Measurements from ENCODE around the gene SACS.
"Not testable (repeated sequence)": the region's sequence is repeated elsewhere in the genome, so short reads cannot be mapped to it uniquely, and the experiment has no call there.

SACS gene

DNA sequence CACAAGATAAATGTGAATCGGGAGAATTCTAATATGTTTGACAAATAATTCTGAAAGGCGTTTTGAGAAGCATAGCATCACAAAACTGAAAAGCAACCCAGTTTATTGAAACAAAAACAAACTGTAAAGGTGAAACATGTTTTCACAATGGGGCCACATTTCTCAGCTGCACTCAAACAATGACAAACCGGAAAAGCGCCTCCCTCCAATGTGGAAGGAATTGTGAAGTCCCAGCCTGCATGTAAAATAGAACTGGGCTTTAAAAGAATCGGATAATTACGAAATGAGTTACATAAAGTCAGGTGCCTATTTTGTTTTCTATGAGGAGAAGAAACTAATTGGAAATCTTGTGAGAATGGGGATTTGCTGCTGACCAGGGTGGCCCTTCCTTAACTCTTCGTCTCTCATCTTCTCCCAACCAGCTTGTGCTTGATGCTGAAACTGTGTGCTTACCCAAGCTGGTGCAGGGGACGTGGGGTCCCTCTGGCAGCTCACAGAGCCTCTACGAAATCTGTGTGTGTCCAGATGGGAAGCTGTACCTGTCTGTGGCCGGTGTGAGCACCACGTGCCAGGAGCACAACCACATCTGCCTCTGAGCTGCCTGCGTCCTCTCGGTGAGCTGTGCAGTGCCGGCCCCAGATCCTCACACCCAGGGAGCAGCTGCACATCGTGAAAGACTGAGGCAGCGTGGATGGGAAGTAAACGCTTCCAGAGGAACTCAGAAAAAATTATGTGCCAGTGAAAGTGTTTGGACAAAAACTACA, 109.4 kb downstream of the SACS start:
- no peak for DNase-seq (ENCODE audit: low spot score)
- in situ Hi-C loops (cut with MboI; ENCODE audit: low pct_unique_long_range_greater_than_20kb, low sequenced_read_pairs, unreplicated experiment): no loop called here
- TF ChIP-seq, protein P1, sequence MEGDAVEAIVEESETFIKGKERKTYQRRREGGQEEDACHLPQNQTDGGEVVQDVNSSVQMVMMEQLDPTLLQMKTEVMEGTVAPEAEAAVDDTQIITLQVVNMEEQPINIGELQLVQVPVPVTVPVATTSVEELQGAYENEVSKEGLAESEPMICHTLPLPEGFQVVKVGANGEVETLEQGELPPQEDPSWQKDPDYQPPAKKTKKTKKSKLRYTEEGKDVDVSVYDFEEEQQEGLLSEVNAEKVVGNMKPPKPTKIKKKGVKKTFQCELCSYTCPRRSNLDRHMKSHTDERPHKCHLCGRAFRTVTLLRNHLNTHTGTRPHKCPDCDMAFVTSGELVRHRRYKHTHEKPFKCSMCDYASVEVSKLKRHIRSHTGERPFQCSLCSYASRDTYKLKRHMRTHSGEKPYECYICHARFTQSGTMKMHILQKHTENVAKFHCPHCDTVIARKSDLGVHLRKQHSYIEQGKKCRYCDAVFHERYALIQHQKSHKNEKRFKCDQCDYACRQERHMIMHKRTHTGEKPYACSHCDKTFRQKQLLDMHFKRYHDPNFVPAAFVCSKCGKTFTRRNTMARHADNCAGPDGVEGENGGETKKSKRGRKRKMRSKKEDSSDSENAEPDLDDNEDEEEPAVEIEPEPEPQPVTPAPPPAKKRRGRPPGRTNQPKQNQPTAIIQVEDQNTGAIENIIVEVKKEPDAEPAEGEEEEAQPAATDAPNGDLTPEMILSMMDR (IDR thresholded peaks at IDR 0.05; ENCODE audit: extremely low read depth, insufficient read depth, missing control alignments): no peak

DNA sequence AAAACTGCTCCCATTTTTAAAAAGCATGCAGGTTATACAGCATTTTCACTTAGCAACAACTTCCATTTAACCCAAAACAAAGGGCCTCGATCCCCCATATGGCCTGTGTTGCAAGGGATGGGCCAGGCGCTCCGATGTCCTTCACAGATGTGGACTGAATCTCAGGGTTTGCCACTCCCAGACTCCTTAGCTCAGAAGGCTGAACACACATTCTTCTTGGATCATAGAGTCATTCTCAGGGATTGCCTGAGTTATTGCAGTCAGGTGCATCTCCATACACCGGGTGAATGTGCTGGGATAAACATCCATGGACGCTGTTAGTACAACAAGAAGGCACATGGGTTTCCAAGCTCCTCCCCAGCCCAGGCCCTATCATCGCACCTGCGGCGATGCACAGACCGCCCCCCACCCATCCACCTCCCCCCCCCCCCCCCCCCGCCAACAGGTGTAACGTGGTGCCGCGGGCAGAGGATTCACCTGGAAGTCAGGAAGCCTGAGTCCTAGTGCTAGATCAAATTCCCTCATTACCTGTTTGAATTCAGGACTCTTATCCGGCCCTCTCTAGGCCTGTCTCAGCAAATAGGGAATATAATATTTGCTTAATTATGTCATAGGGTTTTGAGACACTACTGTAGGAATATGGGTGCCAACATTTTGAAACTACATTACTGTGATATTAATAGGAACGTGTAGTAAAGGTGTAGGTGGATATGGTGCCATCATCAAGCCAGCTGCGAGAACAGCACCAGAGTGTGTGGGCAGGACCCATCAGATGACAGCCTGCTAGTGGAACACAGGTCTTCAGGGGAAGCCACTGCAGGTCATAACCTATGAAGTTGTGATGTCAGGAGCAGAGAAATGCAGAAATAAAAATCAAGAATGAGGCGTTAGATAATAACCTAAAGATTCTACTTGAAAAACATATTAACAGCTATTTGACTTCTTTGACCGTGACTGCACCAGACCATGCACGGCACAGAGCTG, 110.9 kb downstream of the SACS start:
- in situ Hi-C loops (cut with MboI; ENCODE audit: low pct_unique_long_range_greater_than_20kb, low sequenced_read_pairs, unreplicated experiment): no loop called here
- TF ChIP-seq, protein P1 (IDR thresholded peaks at IDR 0.05; ENCODE audit: extremely low read depth, insufficient read depth, missing control alignments): no peak
- DNase-seq (ENCODE audit: low spot score): peak; percentile 13

DNA sequence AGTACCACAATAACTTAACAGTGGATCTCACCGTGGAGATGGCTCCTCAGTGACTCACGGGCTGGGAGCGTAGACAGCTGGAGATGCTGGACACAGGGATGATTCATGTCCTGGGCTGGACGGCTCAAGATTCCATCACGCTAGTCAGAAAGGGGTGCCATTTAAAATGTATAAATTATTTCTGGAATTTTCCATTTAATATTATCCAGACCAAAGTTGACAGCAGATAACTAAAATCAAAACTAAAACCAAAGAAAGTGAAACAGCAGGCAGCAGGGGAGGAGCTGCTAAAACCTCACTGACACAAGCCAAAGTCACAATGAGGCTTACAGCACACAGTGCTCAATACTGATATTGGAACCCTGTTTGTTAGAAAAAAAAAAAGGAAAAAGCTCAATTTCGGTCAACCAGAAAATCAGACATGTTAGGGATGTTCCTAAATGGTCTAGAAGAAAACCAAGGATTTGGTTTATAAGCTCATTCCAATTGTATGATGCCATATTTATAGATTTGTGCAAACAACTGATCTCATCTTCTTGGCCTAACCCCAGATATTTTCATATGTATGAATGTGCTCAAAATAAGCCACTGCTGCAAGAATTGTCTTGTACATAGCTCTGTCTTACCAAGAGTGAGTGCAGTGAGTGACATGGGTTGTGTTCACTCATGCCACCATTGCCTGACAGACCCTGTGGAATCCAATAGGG, 111.8 kb downstream of the SACS start:
- TF ChIP-seq, protein P1 (IDR thresholded peaks at IDR 0.05; ENCODE audit: extremely low read depth, insufficient read depth, missing control alignments): no peak
- in situ Hi-C loops (cut with MboI; ENCODE audit: low pct_unique_long_range_greater_than_20kb, low sequenced_read_pairs, unreplicated experiment): no loop called here
- DNase-seq (ENCODE audit: low spot score): peak; percentile 53

DNA sequence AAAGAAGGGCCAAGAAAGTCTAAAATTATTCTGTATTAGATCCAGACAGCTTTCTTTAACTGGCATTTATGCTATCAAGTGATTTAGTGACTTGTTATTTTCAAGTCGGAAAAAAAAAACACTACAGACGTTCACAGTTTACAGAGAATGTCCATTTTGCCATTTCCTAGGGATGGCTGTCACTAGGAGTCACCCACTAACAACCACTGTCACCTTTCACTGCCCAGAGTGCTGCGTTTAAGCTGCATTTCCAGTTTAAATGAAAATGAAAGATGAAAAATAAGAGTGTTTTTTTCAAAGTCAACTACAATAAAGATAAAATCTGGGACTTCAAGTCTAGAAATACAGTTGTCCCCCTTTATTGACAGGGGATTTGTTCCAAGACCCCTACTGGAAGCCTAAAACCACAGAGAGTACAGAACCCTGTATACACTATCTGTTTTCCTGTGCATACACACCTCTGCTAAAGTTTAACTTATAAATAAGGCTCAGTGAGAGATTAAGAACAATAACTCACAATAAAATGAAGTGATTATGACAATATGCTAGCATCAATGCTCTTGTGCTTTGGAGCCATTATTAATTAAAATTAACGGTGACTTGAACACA, 112.5 kb downstream of the SACS start:
- TF ChIP-seq, protein P1 (IDR thresholded peaks at IDR 0.05; ENCODE audit: extremely low read depth, insufficient read depth, missing control alignments): no peak
- in situ Hi-C loops (cut with MboI; ENCODE audit: low pct_unique_long_range_greater_than_20kb, low sequenced_read_pairs, unreplicated experiment): no loop called here
- no peak for DNase-seq (ENCODE audit: low spot score)

DNA sequence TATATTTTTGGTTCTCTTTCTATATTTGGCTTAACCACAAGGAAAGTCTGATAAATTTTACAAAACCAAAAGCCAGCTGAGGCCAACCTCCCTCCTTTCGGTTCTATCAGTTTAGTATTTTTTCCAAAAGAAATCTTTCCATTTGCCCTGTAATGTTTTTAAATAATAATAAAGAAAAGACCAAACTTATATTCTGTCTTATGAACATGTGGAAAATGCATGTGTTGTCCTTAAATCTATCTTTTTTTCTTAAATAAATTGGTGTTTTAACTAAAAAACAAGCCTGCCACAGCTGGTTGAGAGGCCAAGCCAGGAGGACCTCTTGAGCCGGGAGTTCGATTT, 113.6 kb downstream of the SACS start:
- in situ Hi-C loops (cut with MboI; ENCODE audit: low pct_unique_long_range_greater_than_20kb, low sequenced_read_pairs, unreplicated experiment): no loop called here
- TF ChIP-seq, protein P1 (IDR thresholded peaks at IDR 0.05; ENCODE audit: extremely low read depth, insufficient read depth, missing control alignments): no peak
- no peak for DNase-seq (ENCODE audit: low spot score)

DNA sequence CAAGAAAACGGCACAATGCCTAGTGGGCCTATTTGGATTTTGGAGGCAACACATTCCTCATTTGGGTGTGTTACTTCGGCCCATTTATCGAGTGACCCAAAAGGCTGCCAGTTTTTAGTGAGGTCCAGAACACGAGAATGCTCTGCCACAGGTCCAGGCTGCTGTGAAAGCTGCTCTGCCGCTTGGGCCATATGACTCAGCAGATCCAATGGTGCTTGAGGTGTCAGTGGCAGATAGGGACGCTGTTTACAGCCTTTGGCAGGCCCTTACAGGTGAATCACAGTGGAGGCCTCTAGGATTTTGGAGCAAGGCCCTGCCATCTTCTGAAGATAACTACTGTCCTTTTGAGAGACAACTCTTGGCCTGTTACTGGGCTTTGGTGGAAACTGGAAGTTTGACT, 118.7 kb downstream of the SACS start:
- DNase-seq (ENCODE audit: low spot score); in situ Hi-C loops (cut with MboI; ENCODE audit: low pct_unique_long_range_greater_than_20kb, low sequenced_read_pairs, unreplicated experiment): not testable (repeated sequence)

Data from GM13977 (cell line).